Astrocyte of the spinal cord (primary cell): ENCODE data around the gene NUCKS1.

ENCODE experiments used
- DNase-seq: peaks from one replicate; pipeline ENCODE4 v3.0.0; 2011; ENCODE audit warnings: low read depth, low spot score
- H3K4me3 ChIP-seq: 2 replicates; pipeline ENCODE4 v1.5.1; 2011; ENCODE audit warnings: low read depth, mild to moderate bottlenecking, low read length, moderate library complexity
- in situ Hi-C: cut with HindIII; loops from 2 replicates; pipeline ENCODE4 v1.10.0; 2017; ENCODE audit warnings: low sequenced_read_pairs
- TF ChIP-seq, protein P1 (sequence below): IDR thresholded peaks from 2 replicates; pipeline ENCODE4 v1.5.1; 2012; ENCODE audit warnings: low read depth, mild to moderate bottlenecking, low read length, inconsistent platforms

NUCKS1 gene

GRCh38 chr1:205699416-205699815 lies 50.6 kb downstream of the NUCKS1 start:
- TF ChIP-seq, protein P1, sequence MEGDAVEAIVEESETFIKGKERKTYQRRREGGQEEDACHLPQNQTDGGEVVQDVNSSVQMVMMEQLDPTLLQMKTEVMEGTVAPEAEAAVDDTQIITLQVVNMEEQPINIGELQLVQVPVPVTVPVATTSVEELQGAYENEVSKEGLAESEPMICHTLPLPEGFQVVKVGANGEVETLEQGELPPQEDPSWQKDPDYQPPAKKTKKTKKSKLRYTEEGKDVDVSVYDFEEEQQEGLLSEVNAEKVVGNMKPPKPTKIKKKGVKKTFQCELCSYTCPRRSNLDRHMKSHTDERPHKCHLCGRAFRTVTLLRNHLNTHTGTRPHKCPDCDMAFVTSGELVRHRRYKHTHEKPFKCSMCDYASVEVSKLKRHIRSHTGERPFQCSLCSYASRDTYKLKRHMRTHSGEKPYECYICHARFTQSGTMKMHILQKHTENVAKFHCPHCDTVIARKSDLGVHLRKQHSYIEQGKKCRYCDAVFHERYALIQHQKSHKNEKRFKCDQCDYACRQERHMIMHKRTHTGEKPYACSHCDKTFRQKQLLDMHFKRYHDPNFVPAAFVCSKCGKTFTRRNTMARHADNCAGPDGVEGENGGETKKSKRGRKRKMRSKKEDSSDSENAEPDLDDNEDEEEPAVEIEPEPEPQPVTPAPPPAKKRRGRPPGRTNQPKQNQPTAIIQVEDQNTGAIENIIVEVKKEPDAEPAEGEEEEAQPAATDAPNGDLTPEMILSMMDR = no peak
- H3K4me3 ChIP-seq = no peak overlapping the region
- no peak for DNase-seq
- in situ Hi-C loops = no loop called here

- TF ChIP-seq, protein P1 = no peak
- no peak for DNase-seq
- in situ Hi-C loops = no loop called here
- no peak overlapping the region for H3K4me3 ChIP-seq
Measured at GRCh38 chr1:205698921-205699320, 51.1 kb downstream of the NUCKS1 start.

GRCh38 chr1:205693421-205693991 lies 56.5 kb downstream of the NUCKS1 start:
- H3K4me3 ChIP-seq = no peak overlapping the region
- TF ChIP-seq, protein P1 = no peak
- no peak for DNase-seq
- in situ Hi-C loops = no loop called here

DNA sequence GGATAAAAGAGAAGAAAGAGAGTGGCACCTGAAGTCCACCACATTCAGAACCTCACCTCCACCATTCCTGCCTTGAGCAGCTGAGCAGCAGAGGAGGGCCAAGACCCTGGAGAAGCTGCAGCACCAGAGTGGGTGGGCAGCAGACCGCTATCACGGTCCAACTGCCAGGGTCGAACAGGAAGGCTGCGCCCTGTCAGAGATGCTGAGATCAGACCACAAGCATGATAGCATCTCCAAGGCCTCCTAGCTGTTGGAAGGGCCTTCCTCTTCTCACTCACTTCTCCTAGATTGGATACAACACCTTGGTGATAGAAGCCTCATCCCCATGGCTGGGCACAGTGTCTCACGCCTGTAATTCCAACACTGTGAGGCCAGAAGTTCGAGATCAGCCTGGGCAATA lies 57.6 kb downstream of the NUCKS1 start:
- DNase-seq = no peak
- TF ChIP-seq, protein P1 = no peak
- in situ Hi-C loops = no loop called here
- no peak overlapping the region for H3K4me3 ChIP-seq

DNA sequence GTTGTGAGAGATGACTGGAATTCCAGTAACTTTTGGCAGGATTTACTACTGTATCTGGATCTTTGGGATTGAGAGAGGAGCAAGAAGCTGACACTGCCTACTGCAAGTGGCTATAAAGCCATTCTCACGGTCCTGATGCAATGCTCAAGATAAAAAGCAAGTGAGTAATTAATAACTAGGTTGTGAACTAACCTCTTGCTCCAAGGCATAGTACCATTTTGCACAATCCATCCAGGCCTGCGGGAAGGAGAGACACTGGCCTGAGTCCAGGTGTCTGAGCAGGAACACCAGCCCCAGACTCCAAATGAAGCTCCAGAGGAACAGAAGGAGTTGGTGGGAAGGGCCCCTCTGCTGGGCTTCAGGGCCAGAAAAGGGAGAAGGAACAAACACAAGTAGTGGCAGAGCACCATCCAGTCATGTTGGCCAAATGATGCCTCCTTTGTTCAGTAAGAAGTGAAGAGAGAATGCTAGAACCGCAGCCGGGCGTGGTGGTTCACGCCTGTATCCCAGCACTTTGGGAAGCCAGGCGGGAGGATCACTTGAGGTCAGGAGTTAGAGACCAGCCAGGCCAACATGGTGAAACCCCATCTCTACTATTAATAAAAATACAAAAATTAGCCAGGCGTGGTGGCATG lies 59.7 kb downstream of the NUCKS1 start:
- TF ChIP-seq, protein P1 = no peak
- in situ Hi-C loops = no loop called here
- DNase-seq = no peak
- no peak overlapping the region for H3K4me3 ChIP-seq

DNA sequence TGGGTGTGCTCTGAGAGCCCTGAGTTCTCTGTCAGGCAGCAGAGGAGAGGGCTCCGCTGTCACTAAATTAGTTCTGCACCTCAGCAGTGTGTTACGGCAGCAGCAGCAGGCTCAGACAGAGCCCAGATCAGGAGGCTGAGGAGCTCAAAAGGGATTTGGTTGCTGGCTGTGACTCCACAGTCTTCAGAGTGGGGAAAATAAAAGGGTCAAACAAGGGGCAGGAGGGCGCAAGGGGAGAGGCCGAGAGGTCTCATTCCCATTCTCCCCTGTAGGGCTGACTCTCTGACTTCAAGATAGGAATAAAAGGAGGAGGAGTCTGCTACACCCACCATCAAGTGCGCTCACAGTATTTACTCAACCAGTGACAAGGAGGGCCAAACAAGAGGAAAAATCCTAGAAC lies 60.5 kb downstream of the NUCKS1 start:
- no peak for DNase-seq
- TF ChIP-seq, protein P1 = no peak
- in situ Hi-C loops = no loop called here
- no peak overlapping the region for H3K4me3 ChIP-seq
